Fibroblast of villous mesenchyme (primary cell): ENCODE results near the gene HDAC9. TPM values are rescaled to one million over a fixed set of nuclear protein-coding genes. Genes with fewer than 3 reads are reported as not detected.

ENCODE experiments used
- DNase-seq: peaks from one replicate; pipeline ENCODE4 v3.0.0-alpha.2; 2010; ENCODE audit warnings: low read depth
- H3K4me3 ChIP-seq: 2 replicates; pipeline ENCODE4 v1.5.1; 2011; ENCODE audit warnings: low read depth, mild to moderate bottlenecking, low read length
- total RNA-seq: library from RNA; depleted of rRNA; stranded (reverse); fragments of >200 nt; gene quantifications from 2 replicates; pipeline ENCODE4 v1.2.3, GENCODE V29; 2012
- TF ChIP-seq, protein P1 (sequence below): IDR thresholded peaks from 2 replicates; pipeline ENCODE4 v1.5.1; 2012; ENCODE audit warnings: low read depth, mild to moderate bottlenecking, low read length; ENCODE audit not compliant: insufficient read depth

The HDAC9 gene
- total RNA-seq, 1 donor, result 16.8 TPM

GRCh38 chr7:18896343-18896975 is 400.9 kb downstream of the HDAC9 start:
- no peak overlapping the region for H3K4me3 ChIP-seq
- TF ChIP-seq, protein P1, sequence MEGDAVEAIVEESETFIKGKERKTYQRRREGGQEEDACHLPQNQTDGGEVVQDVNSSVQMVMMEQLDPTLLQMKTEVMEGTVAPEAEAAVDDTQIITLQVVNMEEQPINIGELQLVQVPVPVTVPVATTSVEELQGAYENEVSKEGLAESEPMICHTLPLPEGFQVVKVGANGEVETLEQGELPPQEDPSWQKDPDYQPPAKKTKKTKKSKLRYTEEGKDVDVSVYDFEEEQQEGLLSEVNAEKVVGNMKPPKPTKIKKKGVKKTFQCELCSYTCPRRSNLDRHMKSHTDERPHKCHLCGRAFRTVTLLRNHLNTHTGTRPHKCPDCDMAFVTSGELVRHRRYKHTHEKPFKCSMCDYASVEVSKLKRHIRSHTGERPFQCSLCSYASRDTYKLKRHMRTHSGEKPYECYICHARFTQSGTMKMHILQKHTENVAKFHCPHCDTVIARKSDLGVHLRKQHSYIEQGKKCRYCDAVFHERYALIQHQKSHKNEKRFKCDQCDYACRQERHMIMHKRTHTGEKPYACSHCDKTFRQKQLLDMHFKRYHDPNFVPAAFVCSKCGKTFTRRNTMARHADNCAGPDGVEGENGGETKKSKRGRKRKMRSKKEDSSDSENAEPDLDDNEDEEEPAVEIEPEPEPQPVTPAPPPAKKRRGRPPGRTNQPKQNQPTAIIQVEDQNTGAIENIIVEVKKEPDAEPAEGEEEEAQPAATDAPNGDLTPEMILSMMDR, result no peak
- DNase-seq, result no peak

DNA sequence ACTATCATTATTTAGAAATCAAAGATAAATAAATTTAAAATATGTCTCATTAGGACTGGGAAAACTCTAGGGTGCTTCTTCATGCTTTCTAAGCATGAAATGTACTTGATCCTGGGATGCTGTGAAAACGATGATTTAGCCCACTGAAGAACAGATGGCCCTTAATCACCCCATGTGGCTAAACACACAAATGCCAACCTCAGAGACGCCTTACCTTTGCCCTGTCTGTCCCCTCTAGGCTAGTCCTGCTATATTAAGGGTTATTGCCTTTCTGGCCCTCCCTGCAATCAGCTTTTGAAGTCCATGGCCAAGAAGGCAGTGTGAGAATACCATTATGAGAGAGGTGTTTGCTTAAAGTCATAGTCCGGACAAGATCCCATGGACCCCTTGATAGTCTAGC is 404.7 kb downstream of the HDAC9 start:
- no peak for DNase-seq
- H3K4me3 ChIP-seq, result no peak overlapping the region
- TF ChIP-seq, protein P1, result no peak

GRCh38 chr7:18900803-18901202 is 405.3 kb downstream of the HDAC9 start:
- no peak overlapping the region for H3K4me3 ChIP-seq
- DNase-seq, result no peak
- TF ChIP-seq, protein P1, result no peak

- DNase-seq, result no peak
- no peak overlapping the region for H3K4me3 ChIP-seq
- TF ChIP-seq, protein P1, result no peak
Observed at GRCh38 chr7:18901351-18901750, 405.8 kb downstream of the HDAC9 start.

DNA sequence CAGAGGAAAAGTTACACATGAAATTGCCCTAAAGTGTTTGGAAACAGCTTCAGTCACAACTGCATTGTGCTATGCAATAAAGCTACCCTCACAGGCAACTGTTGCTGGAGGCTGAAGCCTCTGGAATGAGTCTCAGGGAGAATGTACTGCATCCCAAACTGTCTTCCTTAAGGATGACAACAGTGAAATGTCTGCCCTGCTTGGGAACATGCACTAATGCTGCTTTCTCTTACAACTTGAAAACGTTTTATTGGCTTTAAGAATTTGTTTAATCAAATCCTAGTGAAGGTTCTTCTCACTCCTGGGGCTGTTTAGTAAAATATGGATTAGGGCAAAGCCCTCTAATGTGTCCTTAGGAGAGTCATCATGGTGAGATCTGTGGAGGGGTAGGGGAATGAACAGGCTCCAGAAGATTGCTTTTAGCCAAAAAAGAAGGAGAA is 406.5 kb downstream of the HDAC9 start:
- H3K4me3 ChIP-seq, result no peak overlapping the region
- TF ChIP-seq, protein P1, result no peak
- no peak for DNase-seq

DNA sequence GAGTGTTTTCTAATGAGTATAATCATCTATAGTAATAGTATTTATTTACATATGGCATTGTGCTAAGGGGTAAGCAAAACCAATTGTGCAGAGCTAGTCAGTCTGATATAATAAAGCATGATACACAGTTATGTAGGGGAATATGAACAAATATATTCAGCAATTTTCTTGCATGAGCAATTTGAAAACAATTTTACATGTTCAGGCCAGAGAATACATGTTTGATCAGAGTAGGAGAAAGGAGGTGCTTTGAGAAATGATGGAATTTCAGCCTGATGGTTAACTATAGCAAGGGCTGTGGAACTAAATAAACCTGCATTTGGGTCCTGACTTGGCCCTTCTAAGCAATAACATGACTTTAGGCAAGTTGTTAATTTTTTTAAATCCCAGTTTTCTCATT is 407.3 kb downstream of the HDAC9 start:
- DNase-seq, result no peak
- TF ChIP-seq, protein P1, result no peak
- no peak overlapping the region for H3K4me3 ChIP-seq

DNA sequence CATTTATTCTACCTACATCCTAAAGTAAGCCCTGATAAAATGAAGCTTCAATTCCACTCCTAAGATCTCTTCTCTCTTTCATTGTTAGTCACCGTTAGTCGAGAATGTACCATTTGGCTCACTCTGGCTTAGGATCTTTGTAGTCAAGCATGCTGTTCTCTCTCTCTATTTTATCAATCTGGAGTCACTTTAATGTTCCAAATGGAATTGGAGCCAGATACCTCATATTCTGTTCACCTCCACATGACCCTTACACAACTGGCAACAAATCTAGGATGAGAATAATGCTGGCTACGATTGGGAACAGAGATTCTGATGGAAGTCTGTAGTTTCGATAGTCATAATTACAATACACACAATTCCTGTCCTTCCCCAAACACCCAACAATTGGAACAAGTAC is 408.1 kb downstream of the HDAC9 start:
- TF ChIP-seq, protein P1, result no peak
- H3K4me3 ChIP-seq, result no peak overlapping the region
- DNase-seq, result no peak
